IPS-20b (cell line): ENCODE data around the gene CCNY.

Experiments used
- H3K27ac ChIP-seq: one replicate; pipeline ENCODE4 v1.5.1; 2013; ENCODE audit warnings: low read length
- H3K27me3 ChIP-seq: 2 replicates; pipeline ENCODE4 v1.6.1; 2013; ENCODE audit warnings: mild to moderate bottlenecking, low read length, inconsistent platforms; ENCODE audit not compliant: insufficient read depth
- H3K36me3 ChIP-seq: 2 replicates; pipeline ENCODE4 v1.6.1; 2013; ENCODE audit warnings: low read depth, mild to moderate bottlenecking, inconsistent platforms, low read length, moderate library complexity; ENCODE audit not compliant: insufficient read depth
- H3K4me1 ChIP-seq: 2 replicates; pipeline ENCODE4 v1.6.1; 2013; ENCODE audit warnings: mild to moderate bottlenecking, control low read depth, inconsistent platforms, low read length, moderate library complexity; ENCODE audit not compliant: insufficient read depth
- H3K4me3 ChIP-seq: 2 replicates; pipeline ENCODE4 v1.5.1; 2013; ENCODE audit warnings: mild to moderate bottlenecking, low read length, inconsistent platforms
- H3K9ac ChIP-seq: 2 replicates; pipeline ENCODE4 v1.6.1; 2013; ENCODE audit warnings: low read depth, mild to moderate bottlenecking, inconsistent platforms, low read length, moderate library complexity
- H3K9me3 ChIP-seq: 2 replicates; pipeline ENCODE4 v1.6.1; 2013; ENCODE audit warnings: mild to moderate bottlenecking, low read depth, low read length, inconsistent platforms; ENCODE audit not compliant: insufficient read depth

CCNY gene

DNA sequence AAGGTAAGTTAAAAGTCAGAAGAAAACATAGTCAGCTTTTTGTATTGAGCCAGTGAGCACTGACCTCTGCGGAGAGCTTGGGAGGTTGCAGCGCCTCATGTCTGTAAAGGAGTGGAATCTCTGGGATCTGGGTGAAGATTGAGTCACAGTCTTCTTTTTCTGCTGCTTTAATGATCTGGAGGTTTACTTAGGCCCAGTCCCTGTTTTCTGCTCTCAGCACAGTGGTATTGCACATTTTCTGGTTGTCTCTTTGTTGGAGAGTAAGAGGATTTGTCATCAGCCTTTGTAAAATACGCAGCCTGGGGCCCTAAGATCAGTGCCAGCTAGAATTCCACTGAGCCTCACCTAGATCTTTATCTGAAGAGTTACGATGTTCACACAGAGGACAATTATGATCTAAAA lies 210.5 kb downstream of the CCNY start:
- H3K27ac ChIP-seq = no peak overlapping the region
- H3K4me3 ChIP-seq = no peak overlapping the region
- no peak overlapping the region for H3K9ac ChIP-seq

DNA sequence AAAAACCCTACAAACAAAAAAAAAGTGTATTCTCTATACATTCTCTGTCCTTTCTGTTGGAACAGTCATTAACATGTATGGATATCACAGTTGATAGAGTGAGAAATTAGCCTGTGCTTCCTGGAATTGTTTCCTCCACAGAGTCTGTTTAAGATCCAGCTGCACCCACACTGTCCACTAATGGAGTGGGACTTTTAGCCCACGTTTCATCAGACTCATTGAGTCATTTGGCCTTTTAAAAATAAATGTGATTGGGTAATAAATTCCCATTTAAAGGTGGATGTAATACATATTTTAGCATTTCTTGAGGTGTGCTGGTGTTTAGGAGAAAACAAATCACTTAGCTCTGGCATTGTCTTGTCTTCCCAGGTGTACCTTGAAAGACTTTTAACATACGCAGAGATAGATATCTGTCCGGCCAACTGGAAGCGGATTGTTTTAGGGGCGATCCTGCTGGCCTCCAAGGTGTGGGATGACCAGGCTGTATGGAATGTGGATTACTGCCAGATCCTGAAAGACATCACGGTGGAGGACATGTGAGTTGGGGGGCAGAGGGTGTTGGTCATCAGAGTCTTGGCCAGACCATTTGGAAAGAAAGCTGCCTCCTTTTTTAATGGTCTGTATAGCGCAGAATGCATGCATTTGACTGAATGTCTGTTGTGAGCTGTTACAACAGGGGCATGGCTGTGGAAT lies 216.5 kb downstream of the CCNY start:
- Histone ChIP-seq H3K9me3 (no peaks in the 10 kb centered on the region), H3K27me3 (no peaks in the 10 kb centered on the region), H3K36me3 (peaks cover 10% of the 10 kb centered on the region; the same call in 1 of the 2 replicates), H3K4me1 (no peaks in the 10 kb centered on the region; the same call in 1 of the 2 replicates), H3K4me3 (no peak overlapping the region), H3K27ac (no peak overlapping the region), H3K9ac (no peak overlapping the region)

More for the DNA sequence above, 210.5 kb downstream of the CCNY start:
- no peaks in the 10 kb centered on the region for H3K27me3 ChIP-seq
- H3K4me1 ChIP-seq = no peaks in the 10 kb centered on the region
- no peaks in the 10 kb centered on the region for H3K9me3 ChIP-seq
- H3K36me3 ChIP-seq = peaks cover 5% of the 10 kb centered on the region; the same call in 1 of the 2 replicates

- H3K36me3 ChIP-seq = peaks cover 10% of the 10 kb centered on the region; the same call in 1 of the 2 replicates
- no peaks in the 10 kb centered on the region for H3K9me3 ChIP-seq
- H3K4me3 ChIP-seq = no peak overlapping the region
- H3K9ac ChIP-seq = no peak overlapping the region
- no peaks in the 10 kb centered on the region for H3K27me3 ChIP-seq
- no peak overlapping the region for H3K27ac ChIP-seq
- H3K4me1 ChIP-seq = peaks cover 4% of the 10 kb centered on the region; the same call in 1 of the 2 replicates
Observed at GRCh38 chr10:35554036-35554435, 217.7 kb downstream of the CCNY start.

GRCh38 chr10:35554461-35555056 lies 218.2 kb downstream of the CCNY start:
- no peak overlapping the region for H3K4me3 ChIP-seq
- no peak overlapping the region for H3K9ac ChIP-seq
- no peaks in the 10 kb centered on the region for H3K27me3 ChIP-seq
- H3K4me1 ChIP-seq = peaks cover 4% of the 10 kb centered on the region; the same call in 1 of the 2 replicates
- H3K36me3 ChIP-seq = 0 out of 2 replicates have a peak, but pooled peaks cover 6% of the 10 kb centered on the region
- H3K27ac ChIP-seq = no peak overlapping the region
- H3K9me3 ChIP-seq = no peaks in the 10 kb centered on the region

DNA sequence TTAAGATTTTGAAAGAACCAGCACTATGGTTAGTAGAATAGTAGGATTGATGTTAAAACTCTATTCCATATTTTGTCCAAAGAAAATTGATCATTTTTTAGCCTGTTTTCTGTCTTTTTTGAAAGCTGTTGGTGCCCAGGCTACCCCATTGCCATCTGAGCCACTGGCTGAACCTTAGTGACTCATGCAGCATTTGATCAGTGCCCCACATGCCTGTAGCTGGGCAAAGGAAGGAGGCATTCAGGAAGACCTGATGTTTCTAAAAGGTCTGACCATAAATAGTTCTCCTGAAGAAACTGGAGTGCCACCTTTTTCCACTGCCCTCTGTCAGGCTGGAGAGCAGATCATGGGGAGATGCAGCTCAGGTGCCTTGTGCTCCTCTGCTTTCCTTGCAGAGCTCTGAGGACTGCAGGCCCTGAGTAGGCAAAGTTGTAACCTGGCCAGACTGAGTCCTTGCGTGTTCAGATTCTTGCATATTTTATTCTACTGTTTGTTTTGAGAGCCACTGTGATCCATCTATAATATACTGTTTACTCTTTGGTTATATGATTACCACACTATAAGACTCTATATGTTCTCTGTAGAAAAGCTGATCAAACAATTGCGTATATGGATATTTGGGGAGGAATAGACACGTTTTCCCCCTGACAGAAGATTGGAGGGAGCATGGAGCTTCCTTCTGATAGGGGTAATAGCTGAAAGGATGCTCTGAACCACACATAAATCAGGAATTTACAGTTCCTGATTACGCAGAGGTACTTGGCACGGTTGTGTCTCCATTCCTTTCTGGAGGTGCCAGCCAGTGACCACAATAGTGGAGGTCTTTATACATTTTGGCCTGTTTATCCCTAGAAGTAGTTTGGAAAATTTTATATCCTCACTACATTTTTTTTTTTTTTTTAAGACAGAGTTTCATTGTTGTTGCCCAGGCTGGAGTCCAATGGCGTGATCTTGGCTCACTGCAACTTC lies 219.9 kb downstream of the CCNY start:
- Histone ChIP-seq H3K36me3 (0 out of 2 replicates have a peak, but pooled peaks cover 6% of the 10 kb centered on the region), H3K9me3 (no peaks in the 10 kb centered on the region), H3K27ac (no peak overlapping the region), H3K27me3 (no peaks in the 10 kb centered on the region), H3K9ac (no peak overlapping the region), H3K4me1 (peaks cover 4% of the 10 kb centered on the region; the same call in 1 of the 2 replicates), H3K4me3 (no peak overlapping the region)

DNA sequence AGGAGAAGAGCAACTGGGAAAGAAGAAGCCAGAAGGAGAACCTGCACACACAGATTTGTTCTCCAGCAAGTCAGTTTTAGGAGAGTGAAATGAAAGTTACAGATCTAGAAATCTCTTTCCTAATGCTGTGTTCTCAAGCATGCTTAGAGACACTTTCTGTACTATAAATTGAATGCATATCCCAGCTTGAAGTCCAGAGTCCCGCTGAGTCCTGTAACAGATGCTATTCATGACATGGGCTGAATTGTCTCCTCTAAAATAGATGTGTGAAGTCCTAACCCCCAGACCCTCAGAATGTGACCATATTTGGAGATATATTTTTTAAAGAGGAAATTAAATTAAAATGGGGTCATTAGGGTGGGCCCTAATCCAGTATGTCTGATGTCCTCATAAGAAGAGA lies 222.0 kb downstream of the CCNY start:
- Histone ChIP-seq H3K4me1 (peaks cover 4% of the 10 kb centered on the region; the same call in 1 of the 2 replicates), H3K27me3 (no peaks in the 10 kb centered on the region), H3K36me3 (0 out of 2 replicates have a peak, but pooled peaks cover 2% of the 10 kb centered on the region), H3K4me3 (no peak overlapping the region), H3K9ac (no peak overlapping the region), H3K9me3 (no peaks in the 10 kb centered on the region), H3K27ac (no peak overlapping the region)

- Histone ChIP-seq H3K4me1 (peaks cover 4% of the 10 kb centered on the region; the same call in 1 of the 2 replicates), H3K9me3 (no peaks in the 10 kb centered on the region), H3K9ac (no peak overlapping the region), H3K4me3 (no peak overlapping the region), H3K27ac (no peak overlapping the region), H3K27me3 (no peaks in the 10 kb centered on the region), H3K36me3 (no peaks in the 10 kb centered on the region)
Observed at GRCh38 chr10:35559416-35559815, 223.1 kb downstream of the CCNY start.

DNA sequence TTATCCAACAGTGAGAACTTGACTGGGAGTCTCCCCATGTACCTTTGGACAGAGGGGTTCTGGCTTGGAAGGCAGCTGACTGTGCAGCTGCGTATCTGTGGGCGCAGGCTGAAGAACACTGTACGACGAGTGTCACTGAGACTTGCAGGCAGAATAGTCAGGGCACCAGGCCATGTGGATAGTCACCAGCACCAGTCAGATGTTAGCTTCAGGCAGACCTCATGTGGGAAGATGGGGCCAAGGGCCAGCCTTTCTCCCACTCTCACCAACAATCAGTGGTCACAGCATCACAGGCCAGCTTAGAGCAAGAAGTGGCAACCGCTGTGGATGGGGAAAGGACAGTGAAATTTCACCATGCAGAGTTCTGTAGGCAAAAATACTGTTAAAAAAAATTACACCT lies 225.4 kb downstream of the CCNY start:
- Histone ChIP-seq H3K4me3 (no peak overlapping the region), H3K36me3 (peaks cover 7% of the 10 kb centered on the region; the same call in 1 of the 2 replicates), H3K9me3 (no peaks in the 10 kb centered on the region), H3K27ac (no peak overlapping the region), H3K27me3 (no peaks in the 10 kb centered on the region), H3K9ac (no peak overlapping the region), H3K4me1 (peaks cover 4% of the 10 kb centered on the region; the same call in 1 of the 2 replicates)

GRCh38 chr10:35562427-35562826 lies 226.1 kb downstream of the CCNY start:
- Histone ChIP-seq H3K27ac (no peak overlapping the region), H3K36me3 (peaks cover 7% of the 10 kb centered on the region; the same call in 1 of the 2 replicates)

DNA sequence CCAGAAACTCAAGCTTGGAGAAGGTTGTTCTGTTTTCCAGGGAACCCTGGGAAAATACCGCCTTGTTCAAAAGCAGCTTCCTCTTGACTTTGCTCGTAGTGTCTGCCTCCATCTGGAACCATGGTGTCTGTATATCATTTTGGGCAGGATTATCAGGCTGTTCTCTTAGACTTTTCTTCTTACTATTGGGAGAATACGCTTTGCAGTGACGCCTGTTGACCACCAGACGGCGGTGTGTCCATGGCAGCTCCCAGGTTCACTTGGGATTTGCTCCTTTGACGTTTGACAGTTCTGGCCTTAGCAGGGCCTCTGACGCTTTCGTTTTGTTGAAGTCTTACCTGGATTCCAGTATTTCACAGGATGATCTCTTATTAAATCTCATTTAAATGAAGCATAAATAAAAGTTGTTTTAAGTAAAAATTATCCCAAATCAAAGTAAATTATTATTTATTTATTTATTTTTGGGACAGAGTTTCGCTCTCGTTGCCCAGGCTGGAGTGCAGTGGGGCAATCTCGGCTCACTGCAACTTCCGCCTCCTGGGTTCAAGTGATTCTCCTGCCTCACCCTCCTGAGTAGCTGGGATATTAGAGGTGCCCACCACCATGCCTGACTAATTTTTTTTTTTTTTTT lies 227.1 kb downstream of the CCNY start:
- no peaks in the 10 kb centered on the region for H3K27me3 ChIP-seq
- no peak overlapping the region for H3K9ac ChIP-seq
- H3K27ac ChIP-seq = no peak overlapping the region
- H3K36me3 ChIP-seq = peaks cover 7% of the 10 kb centered on the region; the same call in 1 of the 2 replicates
- H3K4me3 ChIP-seq = no peak overlapping the region
- H3K9me3 ChIP-seq = no peaks in the 10 kb centered on the region
- no peaks in the 10 kb centered on the region for H3K4me1 ChIP-seq

More at GRCh38 chr10:35562427-35562826, 226.1 kb downstream of the CCNY start:
- Histone ChIP-seq H3K4me1 (peaks cover 4% of the 10 kb centered on the region; the same call in 1 of the 2 replicates), H3K27me3 (no peaks in the 10 kb centered on the region), H3K9me3 (no peaks in the 10 kb centered on the region), H3K4me3 (no peak overlapping the region), H3K9ac (no peak overlapping the region)
